ENCODE data around the gene C1orf146. TPM values are rescaled to one million over a fixed set of nuclear protein-coding genes. Genes with fewer than 3 reads are reported as not detected.
"Not testable (repeated sequence)": the region's sequence is repeated elsewhere in the genome, so short reads cannot be mapped to it uniquely, and the experiment has no call there.

The C1orf146 gene
- total RNA-seq, 2 donors from 2014 or later = not detected

GRCh38 chr1:92281411-92281810 is 63.7 kb downstream of the C1orf146 start:
- not testable (repeated sequence) for DNase-seq; H3K27me3 Mint-ChIP-seq (ENCODE audit: low read depth); ATAC-seq (replicated peaks in 1 of 2); H3K4me3 Mint-ChIP-seq; H3K9me3 Mint-ChIP-seq; H3K4me1 Mint-ChIP-seq (ENCODE audit: low read depth); H3K27ac Mint-ChIP-seq
- H3K36me3 Mint-ChIP-seq (ENCODE audit: insufficient read depth in 2 of 2) = peaks cover 28 to 63% of the 10 kb centered on the region in 2 donors

- DNase-seq = no peak
- ATAC-seq (replicated peaks in 1 of 2) = no peak
- H3K9me3 Mint-ChIP-seq = peaks cover 0 to 1% of the 10 kb centered on the region in 2 donors
- H3K27ac Mint-ChIP-seq = no peak overlapping the region
- H3K36me3 Mint-ChIP-seq (ENCODE audit: insufficient read depth in 2 of 2) = peaks cover 12 to 27% of the 10 kb centered on the region in 2 donors
- peaks cover 23% of the 10 kb centered on the region for H3K4me1 Mint-ChIP-seq (ENCODE audit: low read depth)
- H3K4me3 Mint-ChIP-seq = no peak overlapping the region
- H3K27me3 Mint-ChIP-seq (ENCODE audit: low read depth) = no peaks in the 10 kb centered on the region
Observed at GRCh38 chr1:92291372-92291999, 73.8 kb downstream of the C1orf146 start.

Other genes with a start within 250 kb of the C1orf146 start
- under 1 TPM; 0.49 to 0.67 TPM for gene EPHX4, start 187.9 kb upstream of the C1orf146 start, total RNA-seq
- not detected for gene SETSIP, start 142.5 kb upstream of the C1orf146 start, total RNA-seq
- 1 to 10 TPM; 3.1 to 3.3 TPM for gene BTBD8, start 137.6 kb upstream of the C1orf146 start, total RNA-seq
- 10 to 100 TPM; 22.3 to 27.6 TPM for gene GLMN, start 81.1 kb downstream of the C1orf146 start, total RNA-seq
- gene RPAP2, start 81.1 kb downstream of the C1orf146 start, total RNA-seq = 10 to 100 TPM; 48.4 to 54.3 TPM